HepG2 (cell line): Measurements from ENCODE around the gene PRSS22. TPM values are rescaled to one million over a fixed set of nuclear protein-coding genes. Genes with fewer than 3 reads are reported as not detected.

ENCODE experiments used
- ATAC-seq: fragments of 200-7000 bp; cut with Tn5 transposase; 3 replicates; pipeline ENCODE4 v1.9.1; 2020; ENCODE audit warnings: mild to moderate bottlenecking, moderate library complexity
- BruUV-seq: library from RNA; stranded (reverse); fragments of 400-500 nt; replicated peaks from 2 replicates; lab custom pipeline; 2021; lab: Mats Ljungman, UMichigan
- CTCF ChIA-PET: fragments of 300-600 bp; formaldehyde crosslinking; extraction: SDS; loops from one replicate; lab custom pipeline; 2021; ENCODE audit warnings: low total read pairs, inconsistent platforms, low intra/inter-chr PET ratio; lab: Yijun Ruan, JAX
- POLR2A ChIA-PET: fragments of 350-600 bp; sonication (Branson Sonifier 250); formaldehyde crosslinking; loops from one replicate; lab custom pipeline; 2020; ENCODE audit warnings: antibody characterized with exemption, inconsistent platforms; lab: Yijun Ruan, JAX
- DNase-seq: peaks from one replicate; pipeline ENCODE4 v3.0.0-alpha.2; 2015; ENCODE audit warnings: low spot score
- FAIRE-seq: peaks from 3 replicates; lab custom pipeline; 2011; peaks lifted over from hg19 to GRCh38; lab: Jason Lieb, UNC
- H2AFZ ChIP-seq: one replicate; pipeline ENCODE4 v1.6.1; 2011; ENCODE audit warnings: low read length, inconsistent platforms
- H3K27ac ChIP-seq: fragments of 300-600 bp; 3 replicates; pipeline ENCODE4 v1.8.0; 2011; ENCODE audit warnings: mixed run types, mild to moderate bottlenecking, mixed read lengths, low read length, inconsistent platforms; ENCODE audit not compliant: insufficient read depth; ENCODE audit errors: extremely low read length
- H3K27me3 ChIP-seq, 2 experiments: fragments of 200-600 bp in 1 of 2; 2 replicates in 1 of 2; 3 replicates in 1 of 2; pipeline versions ENCODE4 v1.6.0 to v1.8.0; 2011; ENCODE audit warnings: low read length in 2 of 2, mild to moderate bottlenecking in 2 of 2, moderate library complexity in 2 of 2, inconsistent platforms in 1 of 2; ENCODE audit not compliant: insufficient read depth in 2 of 2, control insufficient read depth in 1 of 2
- H3K36me3 ChIP-seq, 2 experiments: fragments of 200-600 bp in 1 of 2; replicated peaks in 1 of 2; 2 replicates in 1 of 2; 3 replicates in 1 of 2; pipeline versions ENCODE4 v1.5.1 to v1.8.0; 2011; ENCODE audit warnings: low read length in 2 of 2, inconsistent platforms in 1 of 2; ENCODE audit not compliant: insufficient read depth in 2 of 2, control insufficient read depth in 1 of 2
- H3K4me1 ChIP-seq: 2 replicates; pipeline ENCODE4 v1.5.1; 2012; ENCODE audit warnings: low read length, inconsistent platforms; ENCODE audit not compliant: insufficient read depth
- H3K4me2 ChIP-seq: 2 replicates; pipeline ENCODE4 v1.6.0; 2011; ENCODE audit warnings: low read depth, low read length, inconsistent platforms
- H3K4me3 ChIP-seq, 3 experiments: fragments of 200-600 bp in 1 of 3; sonication (generic), shearing (Covaris generic) in 1 of 3; replicated peaks in 1 of 3; 2 replicates each; pipeline ENCODE4 v1.5.1; 2011 to 2016; ENCODE audit warnings: low read length in 3 of 3, inconsistent platforms in 2 of 3, low read depth in 2 of 3, mild to moderate bottlenecking in 2 of 3, control low read depth in 1 of 3, mixed read lengths in 1 of 3; ENCODE audit not compliant: insufficient read depth in 1 of 3
- H3K79me2 ChIP-seq: one replicate; pipeline ENCODE4 v1.6.1; 2011; ENCODE audit warnings: low read length, inconsistent platforms; ENCODE audit not compliant: insufficient read depth
- H3K9ac ChIP-seq: 2 replicates; pipeline ENCODE4 v1.6.0; 2011; ENCODE audit warnings: mild to moderate bottlenecking, low read depth, low read length, inconsistent platforms; ENCODE audit not compliant: insufficient read depth
- H3K9me3 ChIP-seq: 2 replicates; pipeline ENCODE4 v1.5.1; 2012; ENCODE audit warnings: mild to moderate bottlenecking, low read length
- H4K20me1 ChIP-seq: 2 replicates; pipeline ENCODE4 v1.6.0; 2011; ENCODE audit warnings: inconsistent platforms, mild to moderate bottlenecking, low read length, moderate library complexity; ENCODE audit not compliant: insufficient read depth
- BATF2 ChIP-seq: sonication (generic); formaldehyde crosslinking; IDR thresholded peaks from 2 replicates; pipeline ENCODE4 v1.8.0; 2022; ENCODE audit warnings: mild to moderate bottlenecking, missing genetic modification reagents, moderate library complexity
- CHD4 ChIP-seq: fragments of 200-600 bp; sonication (generic); IDR thresholded peaks from 2 replicates; pipeline ENCODE4 v1.7.0; 2017; ENCODE audit warnings: mild to moderate bottlenecking, low read length, borderline replicate concordance
- EHMT2 ChIP-seq: fragments of 200-600 bp; sonication (generic); IDR thresholded peaks from 2 replicates; pipeline ENCODE4 v1.7.0; 2017; ENCODE audit warnings: antibody characterized with exemption, low read depth, low read length, borderline replicate concordance
- GLI4 ChIP-seq: sonication (generic); formaldehyde crosslinking; IDR thresholded peaks from 2 replicates; pipeline ENCODE4 v1.5.1; 2020; ENCODE audit warnings: missing genetic modification reagents, mild to moderate bottlenecking, moderate library complexity, borderline replicate concordance
- HBP1 ChIP-seq: IDR thresholded peaks from 2 replicates; pipeline ENCODE4 v1.6.1; 2016; ENCODE audit warnings: low read depth, control low read depth
- HDAC2 ChIP-seq: sonication (generic); formaldehyde crosslinking; IDR thresholded peaks from 2 replicates; pipeline ENCODE4 v1.4.0; 2020; ENCODE audit warnings: missing genetic modification reagents
- KLF16 ChIP-seq, 2 experiments: sonication (generic) in 1 of 2; formaldehyde crosslinking in 1 of 2; IDR thresholded peaks; 2 replicates each; pipeline versions ENCODE4 v1.6.1 to v1.8.0; 2016 to 2023; ENCODE audit warnings: missing genetic modification reagents in 2 of 2, missing compliant biosample characterization in 1 of 2
- MIER2 ChIP-seq: IDR thresholded peaks from 2 replicates; pipeline ENCODE4 v1.6.1; 2016; ENCODE audit warnings: missing biosample characterization, missing genetic modification reagents
- REST ChIP-seq, 2 experiments: IDR thresholded peaks; 2 replicates each; pipeline ENCODE4 v1.6.1; 2011 to 2012; ENCODE audit warnings: low read length in 2 of 2, borderline replicate concordance in 1 of 2, low read depth in 1 of 2, mild to moderate bottlenecking in 1 of 2, moderate library complexity in 1 of 2
- SAP130 ChIP-seq: IDR thresholded peaks from 2 replicates; pipeline ENCODE4 v1.6.1; 2016; ENCODE audit warnings: low read depth
- ZNF3 ChIP-seq: IDR thresholded peaks from 2 replicates; pipeline ENCODE4 v1.7.0; 2017; ENCODE audit warnings: inconsistent platforms
- ZNF331 ChIP-seq: sonication (generic); formaldehyde crosslinking; IDR thresholded peaks from 2 replicates; pipeline ENCODE4 v1.4.0; 2020; ENCODE audit warnings: missing genetic modification reagents
- ZNF619 ChIP-seq: sonication (generic); formaldehyde crosslinking; IDR thresholded peaks from 2 replicates; pipeline ENCODE4 v1.4.0; 2020; ENCODE audit warnings: mild to moderate bottlenecking, missing genetic modification reagents
- WGBS: methylation state at CpG from one replicate; pipeline ENCODE4 v1.1.6; 2017; ENCODE audit warnings: low lambda C conversion rate; 5-methylcytosine and 5-hydroxymethylcytosine counted together
- in situ Hi-C: cut with HindIII; loops from 2 replicates; pipeline ENCODE4 v1.10.0; 2017; ENCODE audit warnings: low pct_unique_long_range_greater_than_20kb; ENCODE audit not compliant: extremely low pct_ligation_motif_present
- intact Hi-C: fragments of 100-400 bp; cut with micrococcal nuclease; formaldehyde crosslinking; loops from one replicate; pipeline ENCODE4 v1.10.0; 2022; ENCODE audit not compliant: unreplicated experiment
- polyA plus RNA-seq, 8 experiments: library from polyadenylated mRNA; depleted of rRNA in 3 of 8; stranded (reverse) in 7 of 8; unstranded in 1 of 8; fragments of >200 nt; fragmentation: Illumina TruSeq in 4 of 8; extraction: Trizol in 4 of 8; gene quantifications; 2 replicates each; pipeline versions ENCODE4 v1.2.1 to v1.2.3, GENCODE V29; 2011 to 2016; ENCODE audit warnings: low read depth in 4 of 8, missing spikeins in 1 of 8, mixed read lengths in 1 of 8; ENCODE audit not compliant: insufficient read depth in 1 of 8
- total RNA-seq, 5 experiments: library from RNA; depleted of rRNA; stranded (reverse); fragments of >200 nt; fragmentation: Illumina TruSeq; extraction: Trizol; gene quantifications; 2 replicates each; pipeline ENCODE4 v1.2.3, GENCODE V29; 2016; ENCODE audit warnings: low read depth in 1 of 5

PRSS22 gene
- total and polyA plus RNA-seq, 2 of the 13 experiments (the other 11 are each of a cell fraction or from before 2014, with no cell fraction given) = 0.24 to 0.32 TPM

- intact Hi-C loops = no loop called here
- no peak overlapping the region for H3K4me2 ChIP-seq
- ChIA-PET CTCF (no interaction called here), POLR2A (no interaction called here)
- no peaks in the 10 kb centered on the region for H3K36me3 ChIP-seq
- FAIRE-seq (no peak), DNase-seq (no peak), ATAC-seq (no peak)
- 87% methylated on average over 6 of the region's 8 CpGs for WGBS
- H4K20me1 ChIP-seq = no peaks in the 10 kb centered on the region
- no peaks in the 10 kb centered on the region for H3K79me2 ChIP-seq
- H3K9me3 ChIP-seq = peaks cover 7% of the 10 kb centered on the region; the same call in 1 of the 2 replicates
- no peak overlapping the region for H3K9ac ChIP-seq
- BruUV-seq = no TSS peak
- H2AFZ ChIP-seq = no peak overlapping the region
- peaks cover 16% of the 10 kb centered on the region for H3K4me1 ChIP-seq
- no peak overlapping the region for H3K27ac ChIP-seq
- in situ Hi-C loops = no loop called here
- no peak overlapping the region for H3K4me3 ChIP-seq
- H3K27me3 ChIP-seq = peaks cover 2 to 7% of the 10 kb centered on the region in 2 experiments; a peak in 3 of 5 replicates
- TF ChIP-seq ZNF619 (CRISPR knock-in tag) = no peak
- peak; percentile 30; the same call in 1 of the 2 replicates for TF ChIP-seq ZNF3 (CRISPR knock-in tag)
- 0 out of 4 replicates have a peak, but pooled peaks of 1 of the 2 experiments have one; percentile 18 for TF ChIP-seq KLF16 (CRISPR knock-in tag; IDR thresholded peaks at IDR 0.05)
- 0 out of 2 replicates have a peak, but pooled peaks have one; percentile 15 for TF ChIP-seq HDAC2 (CRISPR knock-in tag)
- no peak for TF ChIP-seq CHD4
- peak; percentile 100 for TF ChIP-seq ZNF331
- TF ChIP-seq BATF2 = no peak
- TF ChIP-seq EHMT2 = peak; percentile 80
- TF ChIP-seq GLI4 (CRISPR knock-in tag) = no peak
- TF ChIP-seq REST (IDR thresholded peaks at IDR 0.05; ENCODE audit: borderline replicate concordance in 1 of 2, low read depth in 1 of 2, low read length in 2 of 2) = peak; percentile 68 to 96
- 0 out of 2 replicates have a peak, but pooled peaks have one; percentile 45 for TF ChIP-seq HBP1 (CRISPR knock-in tag)
- TF ChIP-seq SAP130 (CRISPR knock-in tag) = peak; percentile 40; the same call in 1 of the 2 replicates
- peak; percentile 96 for TF ChIP-seq MIER2 (CRISPR knock-in tag)
Measured at GRCh38 chr16:2860826-2861567, 3.0 kb upstream of the PRSS22 start.
